WERI-Rb-1 (cell line): ENCODE measurements around the gene STOX2.

Experiments
- DNase-seq: peaks from one replicate; pipeline ENCODE4 v3.0.0-alpha.2; 2020
- H3K27ac ChIP-seq: fragments of 250-450 bp; sonication (Bioruptor Pico); 2 replicates; pipeline ENCODE4 v1.5.1; 2020; ENCODE audit warnings: mild to moderate bottlenecking, moderate library complexity
- H3K27me3 ChIP-seq: fragments of 250-450 bp; sonication (Bioruptor Pico); 2 replicates; pipeline ENCODE4 v1.5.1; 2021; ENCODE audit warnings: mild to moderate bottlenecking, low read depth, moderate library complexity; ENCODE audit not compliant: insufficient read depth, severe bottlenecking
- H3K36me3 ChIP-seq: fragments of 250-450 bp; sonication (Bioruptor Pico); 2 replicates; pipeline ENCODE4 v1.5.1; 2020; ENCODE audit warnings: mild to moderate bottlenecking, moderate library complexity
- H3K4me3 ChIP-seq: 2 replicates; pipeline ENCODE4 v1.5.1; 2011; ENCODE audit warnings: low read depth, mild to moderate bottlenecking, control low read depth, low read length
- H3K9me3 ChIP-seq: fragments of 250-450 bp; sonication (Bioruptor Pico); 2 replicates; pipeline ENCODE4 v1.5.1; 2021; ENCODE audit warnings: mild to moderate bottlenecking, moderate library complexity; ENCODE audit not compliant: severe bottlenecking
- TF ChIP-seq, protein P1 (sequence below): IDR thresholded peaks from 2 replicates; pipeline ENCODE4 v1.5.1; 2011; ENCODE audit warnings: low read depth, mild to moderate bottlenecking, control low read depth, inconsistent platforms, low read length

STOX2 gene

GRCh38 chr4:183872531-183872930 is 32.6 kb upstream of the STOX2 start:
- H3K4me3 ChIP-seq: no peak overlapping the region
- H3K27me3 ChIP-seq: no peaks in the 10 kb centered on the region
- no peak overlapping the region for H3K27ac ChIP-seq
- TF ChIP-seq, protein P1, sequence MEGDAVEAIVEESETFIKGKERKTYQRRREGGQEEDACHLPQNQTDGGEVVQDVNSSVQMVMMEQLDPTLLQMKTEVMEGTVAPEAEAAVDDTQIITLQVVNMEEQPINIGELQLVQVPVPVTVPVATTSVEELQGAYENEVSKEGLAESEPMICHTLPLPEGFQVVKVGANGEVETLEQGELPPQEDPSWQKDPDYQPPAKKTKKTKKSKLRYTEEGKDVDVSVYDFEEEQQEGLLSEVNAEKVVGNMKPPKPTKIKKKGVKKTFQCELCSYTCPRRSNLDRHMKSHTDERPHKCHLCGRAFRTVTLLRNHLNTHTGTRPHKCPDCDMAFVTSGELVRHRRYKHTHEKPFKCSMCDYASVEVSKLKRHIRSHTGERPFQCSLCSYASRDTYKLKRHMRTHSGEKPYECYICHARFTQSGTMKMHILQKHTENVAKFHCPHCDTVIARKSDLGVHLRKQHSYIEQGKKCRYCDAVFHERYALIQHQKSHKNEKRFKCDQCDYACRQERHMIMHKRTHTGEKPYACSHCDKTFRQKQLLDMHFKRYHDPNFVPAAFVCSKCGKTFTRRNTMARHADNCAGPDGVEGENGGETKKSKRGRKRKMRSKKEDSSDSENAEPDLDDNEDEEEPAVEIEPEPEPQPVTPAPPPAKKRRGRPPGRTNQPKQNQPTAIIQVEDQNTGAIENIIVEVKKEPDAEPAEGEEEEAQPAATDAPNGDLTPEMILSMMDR: no peak
- no peaks in the 10 kb centered on the region for H3K36me3 ChIP-seq
- DNase-seq: no peak
- H3K9me3 ChIP-seq: no peaks in the 10 kb centered on the region

DNA sequence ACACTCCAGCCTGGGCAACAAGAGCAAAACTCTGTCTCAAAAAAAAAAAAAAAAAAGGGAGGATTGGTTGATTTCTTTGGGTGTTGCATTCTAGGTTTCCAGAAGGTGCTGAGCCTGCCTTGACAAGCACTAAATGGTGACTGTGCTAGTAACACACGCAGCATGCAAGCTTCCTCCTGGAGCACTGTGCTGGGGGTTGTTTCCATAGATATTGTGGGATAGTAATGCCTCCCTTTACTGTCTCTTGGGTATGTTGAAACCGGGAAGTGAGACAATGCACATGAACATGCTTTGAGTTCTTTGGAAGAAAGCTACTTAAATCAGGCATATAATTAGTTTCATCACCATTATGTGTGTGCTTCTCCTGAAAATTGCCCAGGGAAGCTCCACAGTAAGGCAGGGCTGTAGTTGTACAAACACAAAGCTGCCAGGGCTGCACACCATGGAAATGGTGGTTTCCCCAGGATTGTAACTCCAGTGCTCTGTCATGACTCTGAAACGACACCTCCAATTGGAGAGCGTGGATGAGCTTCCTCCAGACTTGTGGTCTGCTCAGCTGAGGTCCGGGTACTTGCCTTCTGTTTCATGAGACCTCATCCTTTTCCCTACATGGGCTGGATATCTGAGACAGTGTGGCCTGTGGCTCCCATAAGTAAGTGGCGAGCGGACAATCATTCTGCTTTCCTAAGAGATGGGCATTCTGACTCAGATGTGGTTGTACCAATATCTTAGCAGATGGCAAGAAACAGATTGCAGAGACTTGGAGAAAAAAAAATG is 31.5 kb upstream of the STOX2 start:
- Histone ChIP-seq H3K4me3 (no peak overlapping the region), H3K9me3 (no peaks in the 10 kb centered on the region), H3K36me3 (no peaks in the 10 kb centered on the region), H3K27ac (no peak overlapping the region), H3K27me3 (no peaks in the 10 kb centered on the region)
- TF ChIP-seq, protein P1: no peak
- no peak for DNase-seq

GRCh38 chr4:183875251-183875825 is 29.8 kb upstream of the STOX2 start:
- H3K36me3 ChIP-seq: peaks cover 3% of the 10 kb centered on the region; the same call in 1 of the 2 replicates
- no peaks in the 10 kb centered on the region for H3K27me3 ChIP-seq
- TF ChIP-seq, protein P1: no peak
- H3K27ac ChIP-seq: no peak overlapping the region
- H3K9me3 ChIP-seq: no peaks in the 10 kb centered on the region
- DNase-seq: no peak
- H3K4me3 ChIP-seq: no peak overlapping the region

DNA sequence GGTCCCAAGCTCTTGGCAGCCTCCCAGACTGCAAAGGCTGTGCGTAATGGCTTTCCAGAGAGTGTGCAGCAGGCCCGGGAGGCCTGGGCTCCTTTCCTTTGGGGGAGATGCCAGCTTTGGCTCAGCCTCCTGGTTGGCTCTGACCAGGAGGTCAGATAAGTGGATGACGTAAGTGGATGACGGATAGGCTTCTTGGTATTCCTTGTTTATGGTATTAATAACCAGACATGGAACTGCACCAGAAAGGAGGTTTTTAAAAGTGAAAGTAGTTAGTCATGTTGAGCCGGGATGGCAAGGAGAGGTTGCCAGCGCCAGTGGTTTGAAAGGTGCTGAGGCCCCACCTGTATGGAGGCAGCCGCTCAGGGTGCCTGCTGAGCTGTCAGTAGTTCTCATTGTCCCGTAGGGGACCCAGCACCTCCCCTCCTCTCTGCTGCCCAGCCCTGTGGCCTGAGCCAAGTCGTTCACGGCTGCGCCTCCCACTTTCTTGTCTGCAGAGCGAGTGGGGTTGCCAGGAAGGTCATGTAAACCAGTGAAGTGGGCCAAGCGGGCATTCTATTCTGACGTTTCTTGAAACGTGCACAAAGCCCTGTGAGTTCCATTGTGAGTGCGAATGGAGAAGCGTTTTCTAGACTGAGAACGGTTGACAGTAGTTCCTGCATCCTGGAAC is 28.7 kb upstream of the STOX2 start:
- Histone ChIP-seq H3K27me3 (no peaks in the 10 kb centered on the region), H3K9me3 (no peaks in the 10 kb centered on the region), H3K4me3 (no peak overlapping the region), H3K36me3 (peaks cover 3% of the 10 kb centered on the region; the same call in 1 of the 2 replicates), H3K27ac (no peak overlapping the region)
- no peak for DNase-seq
- TF ChIP-seq, protein P1: no peak

DNA sequence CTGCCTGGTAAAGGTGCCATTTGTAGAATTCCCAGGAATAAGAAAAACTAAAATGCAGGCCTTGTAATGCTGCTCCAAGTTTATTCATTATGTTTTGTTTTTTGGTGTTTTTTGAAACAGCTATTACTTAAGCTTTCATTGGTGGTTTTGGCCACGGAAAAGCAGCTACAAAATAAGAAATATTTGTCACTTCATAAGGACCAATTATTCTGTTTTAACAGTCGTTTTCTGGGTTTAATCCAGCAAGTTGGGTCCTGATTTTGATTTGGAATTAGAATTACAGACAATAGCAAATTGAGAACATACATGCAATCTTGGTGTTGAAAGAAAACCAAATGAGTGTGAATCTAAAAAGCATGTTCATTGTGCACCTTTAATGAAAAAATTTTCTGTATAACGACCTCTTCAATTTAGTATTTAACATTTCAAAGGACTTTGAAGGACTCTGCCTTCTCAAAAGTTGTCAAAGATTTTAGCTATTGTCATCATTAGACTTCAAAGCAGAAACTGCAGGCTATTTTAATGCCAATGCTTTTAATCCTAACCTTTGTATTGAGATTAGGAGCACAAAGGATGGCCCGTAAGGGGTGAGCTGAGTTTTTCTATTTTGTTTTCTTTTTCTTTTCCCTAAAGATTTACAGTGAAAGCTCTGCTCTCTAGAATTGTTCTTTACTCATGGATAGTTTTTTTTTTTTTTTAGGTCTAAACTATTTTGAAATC is 26.7 kb upstream of the STOX2 start:
- H3K36me3 ChIP-seq: peaks cover 3% of the 10 kb centered on the region; the same call in 1 of the 2 replicates
- H3K9me3 ChIP-seq: no peaks in the 10 kb centered on the region
- TF ChIP-seq, protein P1: no peak
- no peak overlapping the region for H3K27ac ChIP-seq
- no peak for DNase-seq
- no peaks in the 10 kb centered on the region for H3K27me3 ChIP-seq
- no peak overlapping the region for H3K4me3 ChIP-seq
